NCI-H146 treated with DMSO at 0.1 percent for 48 hours (cell line): ENCODE measurements around the gene SP140.
"Not testable (repeated sequence)": the region's sequence is repeated elsewhere in the genome, so short reads cannot be mapped to it uniquely, and the experiment has no call there.

Source experiments
- DNase-seq: peaks from one replicate; lab custom pipeline; 2025; ENCODE audit not compliant: unreplicated experiment; lab: John Stamatoyannopoulos, UW

Gene SP140

DNA sequence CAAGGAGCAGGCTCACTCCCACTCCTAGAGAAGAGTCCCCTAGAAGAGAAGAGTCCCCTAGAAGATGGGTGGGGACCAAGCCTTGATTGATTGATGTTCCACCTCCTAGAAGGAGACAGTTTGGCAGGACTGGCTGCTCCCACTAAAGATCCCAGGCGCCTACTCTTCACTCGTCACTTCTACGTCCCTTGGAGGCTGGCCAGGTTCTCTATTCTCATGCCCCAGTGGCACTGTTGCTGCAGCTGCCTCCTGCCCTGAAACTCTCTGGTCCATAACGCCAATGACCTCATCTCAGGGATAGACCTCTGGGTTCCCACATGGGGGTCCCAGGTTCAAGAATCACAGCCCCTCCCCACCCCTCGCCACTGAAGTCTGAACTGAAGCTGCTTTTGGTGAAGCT is 99.0 kb downstream of the SP140 start:
- DNase-seq: no peak

DNA sequence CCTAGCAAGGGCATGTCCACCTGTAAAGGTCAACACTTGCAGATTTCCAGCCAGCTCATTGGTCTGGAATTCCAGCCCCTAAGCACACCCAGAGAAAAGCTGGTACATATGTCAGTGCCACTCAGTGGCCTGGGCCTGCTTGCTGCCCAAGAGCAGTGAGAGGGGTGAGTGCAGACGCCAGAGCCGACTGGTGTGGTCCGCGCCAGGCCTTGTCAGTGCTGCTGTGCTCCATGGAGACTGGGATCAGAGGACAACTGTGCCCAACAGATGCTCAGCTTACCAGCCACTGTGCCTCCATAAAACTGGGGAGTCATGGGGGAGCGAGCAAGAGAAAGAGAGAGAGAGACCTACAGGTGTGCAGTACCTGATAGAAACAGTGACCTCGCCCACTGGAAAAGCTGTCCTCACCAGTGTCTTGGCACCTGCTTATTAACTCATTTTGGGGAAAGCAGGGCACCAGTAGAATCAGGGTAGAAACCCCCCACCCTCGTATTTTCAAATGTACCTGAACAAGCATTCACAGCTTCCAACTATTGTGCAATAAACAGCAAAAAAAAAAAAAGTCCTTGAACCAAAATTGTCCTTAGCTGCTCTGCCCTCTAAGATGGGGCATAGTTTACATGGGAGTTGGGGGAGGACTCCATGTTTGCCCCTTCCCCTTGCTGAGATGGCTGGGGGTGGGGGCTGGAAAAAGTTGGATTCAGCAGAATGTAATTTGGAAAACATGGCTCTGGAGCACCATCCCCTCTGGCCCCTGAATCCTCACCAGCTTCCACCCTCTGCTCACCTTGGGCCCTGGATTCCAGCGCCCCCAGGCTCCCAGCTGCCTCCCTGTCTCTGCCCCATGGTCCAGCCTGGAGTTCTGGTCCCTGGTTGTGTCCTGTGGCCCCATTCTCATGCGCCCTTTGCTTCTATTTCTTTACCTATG is 100.0 kb downstream of the SP140 start:
- DNase-seq: no peak

DNA sequence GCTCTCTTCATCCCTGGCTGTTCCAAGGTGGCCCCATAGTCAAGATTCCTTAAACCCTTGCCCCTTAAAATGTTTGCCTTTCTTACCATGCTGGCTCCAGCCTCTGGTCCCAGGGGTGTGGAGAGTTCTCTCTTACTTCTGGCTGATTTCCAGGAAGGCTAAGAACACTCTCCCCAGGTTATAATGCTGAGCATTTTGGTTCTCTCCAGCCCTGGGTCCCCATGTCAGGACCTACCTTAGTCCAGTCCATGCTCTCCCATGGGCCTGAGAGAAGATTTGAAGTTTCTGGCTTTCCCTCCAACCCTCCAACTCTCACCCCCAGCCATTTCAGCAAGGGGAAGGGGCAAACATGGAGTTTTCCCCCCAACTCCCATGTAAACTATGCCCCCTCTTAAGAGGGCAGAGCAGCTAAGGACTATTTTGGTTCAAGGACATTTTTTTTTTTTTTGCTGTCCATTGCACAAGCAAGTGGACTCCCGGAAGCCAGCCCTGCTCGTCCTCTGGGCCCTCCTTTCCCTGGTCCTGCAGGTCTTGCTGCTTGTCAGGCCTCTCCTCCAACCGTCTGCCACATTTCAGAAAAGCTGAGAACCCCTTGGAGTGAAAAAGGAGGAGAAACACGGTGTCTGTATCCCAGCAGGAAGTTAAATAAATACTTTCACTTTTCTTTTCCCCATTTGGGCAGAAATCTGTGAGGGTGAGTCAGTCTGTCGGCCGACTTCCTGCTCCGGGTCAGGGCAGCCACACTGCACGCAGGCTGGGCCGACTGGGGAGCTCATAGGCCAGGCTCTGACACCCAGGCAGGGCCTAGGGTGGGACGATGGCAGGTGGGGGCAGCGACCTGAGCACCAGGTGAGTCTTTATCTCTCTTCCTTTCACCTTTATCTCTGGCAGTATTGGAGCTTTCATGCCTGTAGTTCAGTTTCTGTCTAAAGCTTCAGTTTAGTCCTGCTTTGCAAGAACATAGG is 101.2 kb downstream of the SP140 start, which contains the start of gene SP140L:
SP140L (plus strand) TSS at position 741 of the 965 bp plus-strand sequence; CDS start at position 818, 77 bp downstream.
- DNase-seq: no peak

DNA sequence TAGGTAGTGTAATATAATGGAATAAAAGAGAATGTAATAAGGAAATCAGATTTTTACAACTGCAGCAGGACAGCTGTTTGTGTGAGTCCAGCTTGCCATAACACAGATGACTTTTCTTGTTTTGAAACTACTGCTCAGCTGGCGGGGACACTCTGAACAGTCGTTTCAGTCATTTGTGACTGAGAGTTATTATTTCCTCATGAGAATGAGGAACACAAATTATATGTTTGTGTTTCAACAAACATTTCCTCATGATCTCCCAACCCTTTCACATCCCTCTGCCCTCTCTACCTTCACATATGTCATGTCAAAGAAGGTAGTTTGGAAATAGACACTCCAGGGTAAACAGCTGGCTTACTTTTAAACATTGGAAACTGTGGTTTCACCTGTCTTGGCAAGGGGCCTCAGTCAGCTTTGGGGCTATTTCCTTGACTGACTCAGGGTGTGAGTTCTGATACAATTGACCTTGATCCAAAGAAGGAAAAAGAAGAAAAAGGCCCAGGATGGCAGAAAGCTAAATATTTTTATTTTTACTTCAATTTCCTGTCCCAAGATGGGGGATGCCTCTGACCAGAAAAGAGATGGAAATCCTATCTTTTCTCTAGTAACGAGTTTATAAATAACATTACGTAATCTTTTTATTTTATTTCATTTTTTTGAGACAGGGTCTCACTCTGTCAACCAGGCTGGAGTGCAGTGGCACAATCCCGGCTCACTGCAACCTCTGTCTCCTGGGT is 102.0 kb downstream of the SP140 start:
- no peak for DNase-seq

DNA sequence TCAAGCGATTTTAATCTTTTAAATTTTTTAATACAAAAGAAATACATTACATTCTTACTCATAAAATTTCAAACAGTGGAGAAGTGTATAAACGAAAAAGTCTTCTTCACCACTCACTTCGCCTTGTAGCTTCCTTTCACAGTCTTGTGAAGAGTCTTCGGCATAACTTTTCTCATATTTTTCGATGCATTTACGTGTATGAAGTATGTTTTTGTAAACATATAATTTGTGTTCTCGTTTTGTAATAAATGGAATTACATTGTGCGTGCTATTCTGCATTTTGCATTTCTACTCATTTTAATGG is 102.6 kb downstream of the SP140 start:
- DNase-seq: no peak

DNA sequence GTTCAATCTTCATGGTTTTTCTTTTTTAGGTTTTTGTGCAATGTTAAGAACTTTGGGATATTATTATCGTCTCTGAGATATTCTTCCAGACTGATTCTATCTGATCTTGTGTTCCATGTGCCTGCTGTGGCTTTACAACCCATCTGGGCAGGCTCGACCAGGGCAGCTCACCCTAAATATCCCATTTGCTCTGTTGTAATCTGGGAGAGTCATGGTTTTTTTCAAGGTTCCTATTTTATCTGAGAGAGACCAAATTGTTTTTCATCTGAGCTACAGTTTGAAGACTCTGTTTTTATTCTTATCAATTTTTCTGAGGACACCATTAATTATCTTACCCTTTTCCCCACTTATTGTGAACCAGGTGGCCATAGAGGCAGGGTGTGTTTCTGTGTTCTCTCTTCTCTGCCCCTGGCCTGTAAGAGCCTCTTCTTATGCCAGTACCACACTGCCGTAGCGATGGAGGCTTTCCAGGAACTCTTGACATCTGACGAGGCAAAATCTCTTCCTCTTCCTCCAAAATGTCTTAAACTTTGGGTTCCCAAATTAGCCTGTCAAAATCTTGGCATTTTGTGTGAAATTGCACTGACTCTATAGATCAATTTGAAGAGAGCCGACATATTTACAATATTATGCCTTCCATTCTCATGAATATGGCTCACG is 104.5 kb downstream of the SP140 start:
- no peak for DNase-seq

DNA sequence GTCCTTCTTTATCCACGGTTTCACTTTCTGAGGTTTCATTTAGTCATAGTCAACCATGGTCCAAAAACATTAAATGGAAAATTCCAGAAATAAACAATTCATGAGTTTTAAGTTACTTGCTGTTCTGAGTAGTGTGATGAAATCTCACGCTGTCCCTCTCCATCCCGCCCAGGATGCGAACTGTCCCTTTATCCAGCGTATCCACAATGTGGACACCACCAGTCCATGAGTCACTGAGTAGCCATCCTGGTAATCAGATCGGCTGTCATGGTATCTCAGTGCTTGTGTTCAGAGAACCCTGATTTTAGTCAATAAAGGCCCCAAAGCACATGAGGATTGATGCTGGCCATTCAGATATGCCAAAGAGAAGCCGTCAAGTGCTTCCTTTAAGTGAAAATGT is 105.2 kb downstream of the SP140 start:
- DNase-seq: no peak

DNA sequence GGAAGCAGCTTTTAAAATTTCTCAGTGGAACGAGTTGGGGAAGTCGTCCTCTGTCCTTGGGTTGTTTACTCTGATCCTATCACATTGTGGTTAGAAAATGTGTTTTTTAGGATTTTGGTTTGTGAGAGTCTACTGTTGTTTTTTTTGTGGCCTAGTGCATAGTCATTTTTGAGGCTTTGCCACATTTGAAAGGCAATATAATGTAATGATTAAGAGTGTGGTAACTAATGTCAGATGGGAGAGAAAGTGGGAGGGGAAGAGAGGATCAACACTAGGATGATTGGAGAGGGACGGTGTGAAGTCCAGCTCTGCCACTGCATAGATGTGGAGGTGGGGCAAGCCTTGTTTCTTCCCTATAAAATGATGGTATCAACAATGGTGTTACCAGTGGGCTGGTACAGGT is 109.9 kb downstream of the SP140 start:
- DNase-seq: no peak

DNA sequence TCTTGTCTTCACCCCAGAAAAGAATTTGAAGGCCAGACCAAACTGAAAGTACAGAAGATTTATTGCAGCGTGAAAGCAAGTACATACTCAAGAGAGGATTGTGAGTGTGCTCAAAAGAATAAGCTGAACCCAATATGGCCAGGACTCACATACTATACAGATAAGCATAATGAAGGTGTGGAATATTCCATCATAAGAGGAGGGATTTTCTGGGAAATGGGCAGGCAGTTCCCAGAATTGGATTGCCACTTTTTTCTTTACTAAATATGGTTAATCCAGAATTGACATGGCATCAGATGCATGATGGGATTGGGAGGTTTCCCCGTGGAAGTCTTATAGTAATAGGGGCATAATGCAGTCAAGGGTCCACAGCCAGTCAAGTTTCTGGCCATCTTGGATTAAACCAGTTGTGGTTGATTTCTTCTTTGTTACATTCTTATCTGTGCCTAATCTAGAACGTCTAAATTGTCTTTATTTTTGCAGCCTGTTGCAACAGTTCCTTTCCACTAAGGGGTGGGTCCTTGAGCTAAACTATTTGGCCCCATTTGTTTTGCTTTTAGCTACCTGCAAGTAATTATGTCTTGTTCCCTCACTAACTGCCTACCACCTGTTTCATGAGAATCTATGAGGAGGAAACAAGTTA is 110.4 kb downstream of the SP140 start:
- DNase-seq: no peak

DNA sequence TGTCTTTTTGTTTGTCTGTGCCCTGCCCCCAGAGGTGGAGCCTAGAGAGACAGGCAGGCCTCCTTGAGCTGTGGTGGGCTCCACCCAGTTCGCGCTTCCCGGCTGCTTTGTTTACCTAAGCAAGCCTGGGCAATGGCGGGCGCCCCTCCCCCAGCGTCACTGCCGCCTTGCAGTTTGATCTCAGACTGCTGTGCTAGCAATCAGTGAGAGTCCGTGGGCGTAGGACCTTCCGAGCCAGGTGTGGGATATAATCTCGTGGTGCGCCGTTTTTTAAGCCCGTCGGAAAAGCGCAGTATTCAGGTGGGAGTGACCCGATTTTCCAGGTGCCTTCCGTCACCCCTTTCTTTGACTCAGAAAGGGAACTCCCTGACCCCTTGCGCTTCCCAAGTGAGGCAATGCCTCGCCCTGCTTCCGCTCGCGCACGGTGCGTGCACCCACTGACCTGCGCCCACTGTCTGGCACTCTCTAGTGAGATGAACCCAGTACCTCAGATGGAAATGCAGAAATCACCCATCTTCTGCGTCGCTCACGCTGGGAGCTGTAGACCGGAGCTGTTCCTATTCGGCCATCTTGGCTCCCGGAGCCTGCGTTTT is 116.5 kb downstream of the SP140 start:
- DNase-seq: not testable (repeated sequence)

DNA sequence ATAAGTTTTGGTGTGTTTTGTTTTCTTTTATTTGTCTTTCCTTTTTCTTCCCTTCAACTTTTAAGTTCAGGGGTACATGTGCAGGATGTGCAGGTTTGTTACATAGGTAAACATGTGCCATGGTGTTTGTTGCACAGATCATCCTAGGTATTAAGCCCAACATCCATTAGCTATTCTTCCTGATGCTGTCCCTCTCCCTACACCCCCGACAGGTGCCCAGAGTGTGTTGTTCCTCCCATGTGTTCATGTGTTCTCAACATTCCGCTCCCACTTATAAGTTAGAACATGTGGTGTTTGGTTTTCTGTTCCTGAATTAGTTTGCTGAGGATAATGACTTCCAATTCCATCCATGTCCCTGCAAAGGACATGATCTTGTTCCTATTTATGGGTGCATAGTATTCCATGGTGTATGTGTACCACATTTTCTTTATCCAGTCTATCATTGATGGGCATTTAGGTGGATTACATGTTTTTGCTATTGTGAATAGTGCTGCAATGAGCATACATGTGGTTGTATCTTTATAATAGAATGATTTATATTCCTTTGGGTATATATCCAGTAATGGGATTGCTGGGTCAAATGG is 117.6 kb downstream of the SP140 start:
- not testable (repeated sequence) for DNase-seq

DNA sequence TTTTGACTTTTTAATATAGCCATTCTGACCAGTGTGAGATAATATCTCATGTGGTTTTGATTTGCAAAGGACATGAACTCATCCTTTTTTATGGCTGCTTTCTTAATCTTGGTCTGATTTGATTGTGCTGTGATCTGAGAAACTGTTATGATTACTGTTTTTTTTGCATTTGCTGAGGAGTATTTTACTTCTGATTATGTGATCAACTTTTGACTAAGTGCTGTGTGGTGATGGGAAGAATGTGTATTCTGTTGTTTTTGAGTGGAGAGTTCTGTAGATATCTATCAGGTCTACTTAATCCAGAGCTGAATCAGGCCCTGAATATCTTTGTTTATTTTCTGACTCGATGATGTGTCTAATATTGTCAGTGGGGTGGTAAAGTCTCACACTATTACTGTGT is 118.2 kb downstream of the SP140 start:
- no peak for DNase-seq

DNA sequence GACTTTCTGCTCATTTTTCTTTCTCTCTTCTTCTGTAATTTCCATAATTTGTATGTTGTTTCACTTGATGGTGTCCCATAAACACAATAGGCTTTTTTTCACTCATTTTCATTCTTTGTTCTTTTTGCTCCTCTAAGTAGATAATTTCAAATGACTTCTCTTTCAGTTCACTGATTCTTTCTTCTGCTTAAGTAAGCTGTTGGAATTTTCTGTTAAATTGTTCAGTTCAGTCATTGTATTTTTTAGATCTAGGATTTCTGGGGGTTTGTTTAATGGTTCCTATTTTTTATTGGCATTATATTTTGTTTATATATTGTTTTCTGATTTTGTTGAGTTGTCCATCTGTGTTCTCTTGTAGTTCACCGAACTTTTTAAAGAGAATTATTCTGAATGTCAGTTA is 120.9 kb downstream of the SP140 start:
- DNase-seq: no peak

DNA sequence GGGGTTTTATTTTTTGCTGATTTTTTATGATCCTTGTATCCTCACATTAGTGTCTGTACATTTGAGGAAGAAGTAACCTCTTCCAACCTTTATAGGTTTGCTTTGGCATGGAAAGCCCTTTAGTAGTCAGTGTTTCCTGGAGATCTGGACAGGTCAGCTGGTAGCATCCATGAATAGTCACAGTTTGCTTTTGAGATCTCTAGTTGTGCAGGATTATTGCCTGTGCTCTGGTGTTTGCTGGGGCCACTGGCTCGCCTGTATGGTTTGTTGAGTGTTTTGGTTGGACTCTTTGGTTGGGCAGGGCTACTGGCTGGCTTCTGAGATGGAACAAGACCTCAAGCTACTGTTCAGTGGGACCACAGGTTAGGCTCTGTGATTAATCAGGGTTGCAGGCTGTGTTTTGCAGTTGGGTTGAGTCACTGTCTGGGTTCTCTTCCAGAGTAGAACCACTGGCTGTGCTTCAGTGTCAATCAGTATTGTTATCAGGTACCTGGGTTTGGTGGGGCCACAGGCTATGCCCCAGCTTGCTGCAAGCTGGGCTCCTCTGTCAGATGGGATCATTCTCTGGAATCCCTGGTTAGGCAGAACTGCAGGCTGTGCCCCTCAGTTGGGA is 121.5 kb downstream of the SP140 start:
- DNase-seq: no peak

DNA sequence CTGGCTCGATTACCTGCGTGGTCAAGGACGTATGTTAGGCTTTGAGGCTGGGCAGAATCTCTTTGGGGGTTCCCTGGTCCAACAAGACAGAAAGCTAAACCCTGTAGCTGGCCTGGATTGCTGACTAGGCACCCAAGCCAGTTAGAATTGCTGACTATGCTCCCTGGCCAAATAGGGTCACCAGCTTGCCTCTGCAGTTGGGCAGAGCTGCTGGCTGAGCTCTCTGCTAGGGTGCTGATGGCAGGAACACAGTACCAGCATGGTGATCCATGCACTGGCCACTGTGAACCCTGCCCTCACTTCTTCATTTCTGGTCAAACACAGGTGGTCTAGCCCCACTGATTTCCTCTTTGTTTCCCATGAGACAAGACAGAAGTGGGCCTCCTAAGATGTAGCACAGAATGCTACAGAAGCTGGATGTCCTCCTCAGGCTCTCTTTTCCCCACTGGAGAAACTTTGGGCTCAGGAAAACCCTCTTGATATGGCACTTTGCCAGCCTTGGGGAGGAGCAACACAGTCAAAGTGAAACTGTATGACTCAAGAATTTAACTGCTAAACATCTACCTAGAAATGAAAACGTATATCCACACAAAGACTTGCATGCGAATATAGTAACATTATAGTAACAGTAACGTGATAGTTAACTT is 122.2 kb downstream of the SP140 start:
- no peak for DNase-seq

DNA sequence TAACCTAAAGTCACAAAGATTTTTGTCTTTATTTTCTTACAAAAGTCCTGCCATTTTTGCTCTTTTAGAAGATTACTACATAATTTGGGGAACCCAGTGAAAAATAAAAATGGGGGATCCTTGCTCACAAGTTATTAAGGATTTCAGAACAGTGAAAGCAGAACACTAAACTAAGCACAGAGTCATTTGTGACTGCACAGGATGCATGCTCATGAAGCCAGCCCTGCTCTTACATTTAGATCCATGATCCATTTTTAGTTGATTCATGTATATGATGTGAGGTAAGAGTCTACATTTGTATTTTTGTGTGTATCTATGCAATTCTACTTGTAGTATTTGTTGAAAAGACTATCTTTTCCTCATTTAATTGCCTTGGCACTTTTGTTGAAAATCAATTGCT is 123.3 kb downstream of the SP140 start:
- no peak for DNase-seq

DNA sequence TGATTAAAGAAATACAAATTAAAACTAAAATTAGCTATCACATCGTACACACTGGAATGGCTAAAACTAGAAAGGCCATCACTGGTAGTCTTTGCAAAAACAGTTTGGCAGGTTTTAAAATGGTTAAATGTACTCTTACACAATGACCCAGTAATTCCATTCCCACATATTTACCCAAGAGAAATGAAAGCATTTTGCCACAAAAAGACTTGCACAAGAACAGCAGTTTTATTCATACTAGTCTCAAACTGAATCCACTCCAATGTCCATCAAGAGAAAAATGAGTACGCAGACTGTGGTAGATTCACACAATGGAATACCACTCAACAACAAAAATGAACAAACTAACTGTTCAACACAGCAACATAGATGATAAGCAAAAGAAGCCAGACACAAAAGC is 130.5 kb downstream of the SP140 start:
- DNase-seq: no peak

DNA sequence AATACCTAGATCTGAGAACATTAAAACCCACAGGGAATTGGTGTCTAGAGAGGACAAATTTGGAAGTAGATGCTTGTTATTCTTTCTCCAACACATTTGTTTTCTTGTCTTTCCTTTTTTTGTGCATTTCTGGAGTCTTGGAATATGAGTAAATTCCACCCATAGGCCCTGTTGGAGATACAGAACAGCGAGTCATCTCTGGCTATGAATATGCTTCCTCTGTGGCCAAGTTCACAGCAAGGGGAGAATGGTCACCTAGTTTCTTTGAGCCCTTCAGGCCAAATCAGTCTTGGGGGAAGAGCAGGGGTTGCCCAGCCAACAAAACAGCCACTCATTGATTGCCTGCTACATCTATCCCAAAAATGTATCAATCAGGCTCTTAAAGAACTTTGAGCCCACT is 132.8 kb downstream of the SP140 start:
- no peak for DNase-seq

DNA sequence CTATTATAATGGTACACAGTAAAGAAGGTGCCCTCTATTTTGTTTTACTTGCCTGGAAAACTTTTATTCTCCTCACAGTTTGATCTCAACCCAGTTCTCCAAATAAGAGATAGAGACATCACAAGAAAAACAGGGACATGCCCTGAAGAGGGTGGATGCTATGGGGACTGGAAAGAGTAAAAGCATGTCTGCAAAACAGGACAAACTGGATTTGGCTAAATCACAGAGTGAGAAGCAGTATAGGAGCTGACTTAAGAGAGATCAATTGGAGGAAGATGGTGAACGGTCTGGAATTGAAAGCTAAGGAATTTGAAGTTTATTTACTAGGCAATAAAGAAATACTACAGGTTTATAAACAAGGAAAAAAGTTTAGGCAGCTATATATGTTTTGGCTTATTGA is 134.5 kb downstream of the SP140 start:
- DNase-seq: no peak
